ENCODE measurements around the gene AGBL3.
"Not testable (repeated sequence)": the region's sequence is repeated elsewhere in the genome, so short reads cannot be mapped to it uniquely, and the experiment has no call there.

Gene AGBL3

DNA sequence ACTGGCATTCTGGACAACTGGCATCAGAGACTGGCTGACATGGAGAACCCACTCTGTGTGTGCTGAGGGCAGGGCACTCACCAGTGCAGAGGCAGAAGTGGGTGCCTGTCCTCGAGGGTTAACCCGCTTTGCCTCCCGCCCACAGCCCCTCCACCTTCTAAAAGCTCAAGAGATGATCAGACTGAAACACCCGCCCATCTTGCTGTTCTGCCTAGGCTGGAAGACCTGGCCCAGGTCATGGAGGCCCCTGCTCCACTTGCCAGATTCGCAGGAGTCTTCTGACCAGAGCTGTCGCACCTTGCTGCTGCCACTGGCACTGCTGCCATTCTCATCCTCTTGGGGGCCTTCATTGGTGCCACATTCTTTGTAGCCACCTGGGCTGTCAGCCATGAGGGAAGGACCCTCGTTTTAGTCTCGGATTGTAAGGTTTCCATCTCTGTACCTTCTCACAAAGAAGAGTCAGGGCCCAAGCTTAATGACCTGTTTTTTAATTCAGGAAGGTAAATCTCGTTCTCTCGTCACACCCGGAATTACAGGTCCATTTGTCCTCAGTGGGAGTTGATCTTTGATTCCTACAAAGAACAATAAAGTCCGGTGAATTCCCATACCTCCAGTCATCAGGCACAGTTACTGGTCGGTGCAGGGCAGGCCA, 182.3 kb downstream of the AGBL3 start:
- DNase-seq (ENCODE audit: low spot score): no peak

DNA sequence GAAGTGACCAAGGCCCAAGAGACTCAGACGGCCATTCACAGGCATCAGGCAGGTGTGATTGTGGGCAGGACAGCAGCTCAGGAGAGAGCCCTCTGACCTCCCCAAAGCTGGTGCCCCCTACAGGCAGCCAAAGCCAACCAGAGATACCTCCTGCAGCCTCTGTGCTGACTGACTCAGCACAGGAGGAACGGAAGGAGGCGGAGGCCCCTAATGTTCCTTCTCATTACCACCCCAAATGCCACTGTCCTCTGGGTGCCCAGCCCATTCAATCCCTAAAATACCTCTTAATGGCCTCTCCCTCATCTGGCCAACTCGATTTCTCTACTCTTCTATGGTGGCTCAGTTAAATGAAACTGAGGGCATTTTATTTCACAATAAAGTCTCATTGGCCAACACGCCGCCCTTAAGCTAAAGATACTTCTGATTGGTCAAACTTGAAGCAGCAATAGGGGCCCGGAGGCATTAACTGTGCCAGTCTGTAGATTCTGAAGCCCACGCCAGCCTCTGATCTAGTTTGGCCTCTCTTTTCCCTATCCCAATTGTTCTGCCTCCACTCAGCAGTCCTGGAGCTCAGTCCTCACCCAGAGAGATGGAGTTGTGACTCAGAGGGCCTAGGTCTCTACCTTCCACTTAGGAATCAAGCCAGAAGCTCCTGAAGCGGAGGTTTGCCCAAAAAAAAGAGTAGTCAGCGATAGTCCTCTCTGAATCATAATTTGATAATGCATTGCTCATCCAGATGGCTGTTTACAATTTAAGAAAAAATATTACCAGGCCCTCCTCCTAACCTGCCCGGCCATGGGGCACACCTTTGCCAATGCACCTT, 183.0 kb downstream of the AGBL3 start:
- DNase-seq (ENCODE audit: low spot score): peak; percentile 81

DNA sequence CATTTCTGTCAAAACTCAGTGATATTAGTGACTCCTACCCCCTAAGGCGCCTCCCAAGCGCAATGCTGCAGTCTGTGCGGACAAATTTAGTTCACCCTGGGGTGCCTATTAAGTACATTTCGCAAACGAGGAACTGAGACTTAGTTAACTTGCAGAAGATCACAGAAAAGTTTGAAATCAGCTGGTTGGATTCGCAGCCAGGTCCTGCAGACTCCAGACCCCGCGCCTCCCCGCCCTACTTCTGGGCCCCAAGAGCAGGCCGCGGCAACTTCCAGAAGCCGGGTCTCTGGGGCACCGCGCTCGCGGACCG, 183.6 kb downstream of the AGBL3 start:
- DNase-seq (ENCODE audit: low spot score): no peak

DNA sequence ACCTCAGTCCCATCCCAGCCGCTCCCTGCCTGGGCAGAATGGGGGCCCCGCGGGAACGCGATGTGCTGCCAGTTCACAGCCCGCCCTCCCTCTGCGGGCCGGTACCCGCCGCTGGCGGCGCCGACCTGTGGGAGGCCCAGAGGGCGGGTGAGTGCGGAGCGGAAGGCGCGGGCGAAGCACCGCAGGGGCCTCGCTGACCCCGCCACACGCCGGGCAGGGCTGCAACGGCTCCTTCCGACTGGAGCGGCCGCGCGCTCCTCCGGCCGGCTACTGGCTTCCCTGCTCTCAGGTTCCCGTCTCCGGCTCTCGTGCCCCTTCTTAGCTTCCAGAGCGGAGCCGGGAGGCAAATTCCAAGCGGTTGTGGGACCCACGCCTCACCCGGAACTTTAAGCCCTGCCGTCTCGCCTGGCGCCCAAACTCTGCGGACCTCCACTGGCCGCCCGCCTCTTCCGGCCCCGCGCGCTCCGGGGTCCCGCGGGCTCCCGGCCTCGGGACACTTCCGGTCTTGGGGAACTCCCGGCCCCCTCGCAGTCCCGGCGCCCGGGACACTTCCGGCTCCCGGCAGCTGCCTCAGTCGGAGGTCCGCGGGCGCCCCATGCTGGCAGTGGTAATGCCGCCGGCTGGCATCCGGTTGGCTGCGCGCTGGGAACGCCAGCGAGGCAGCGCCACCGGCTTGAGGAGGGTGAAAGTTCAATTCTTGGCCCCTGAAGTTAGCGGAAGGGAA, 184.1 kb downstream of the AGBL3 start, which contains the start of gene CYREN:
Gene CYREN, minus strand, starts transcription at position 434 of the 724 bp plus-strand sequence. CDS start 1,785 bp downstream, outside the sequence.
- peak; percentile 92 for DNase-seq (ENCODE audit: low spot score)

DNA sequence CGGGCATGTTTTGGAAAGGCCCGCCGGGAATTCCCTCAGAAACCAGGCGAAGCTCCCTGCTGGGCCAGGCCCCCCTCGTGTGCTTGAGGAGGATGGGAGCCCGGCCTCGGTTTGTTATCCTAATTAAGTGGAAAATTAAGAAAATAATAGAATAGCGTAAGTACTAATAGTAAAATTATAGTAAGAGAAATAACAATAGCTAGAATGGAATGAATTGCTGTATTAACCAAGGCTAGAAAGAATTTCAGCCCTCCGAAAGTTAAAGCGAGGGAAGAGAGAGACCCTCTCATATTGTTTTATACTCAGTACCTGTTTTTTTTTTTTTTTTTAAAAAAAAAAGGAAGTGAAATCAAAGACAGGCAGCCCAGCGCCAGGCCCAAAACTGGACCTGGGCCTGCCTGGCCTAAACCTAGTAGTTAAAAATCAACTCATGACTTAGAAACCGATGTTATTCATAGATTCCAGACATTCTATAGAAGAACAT, 184.7 kb downstream of the AGBL3 start:
- DNase-seq (ENCODE audit: low spot score): not testable (repeated sequence)

DNA sequence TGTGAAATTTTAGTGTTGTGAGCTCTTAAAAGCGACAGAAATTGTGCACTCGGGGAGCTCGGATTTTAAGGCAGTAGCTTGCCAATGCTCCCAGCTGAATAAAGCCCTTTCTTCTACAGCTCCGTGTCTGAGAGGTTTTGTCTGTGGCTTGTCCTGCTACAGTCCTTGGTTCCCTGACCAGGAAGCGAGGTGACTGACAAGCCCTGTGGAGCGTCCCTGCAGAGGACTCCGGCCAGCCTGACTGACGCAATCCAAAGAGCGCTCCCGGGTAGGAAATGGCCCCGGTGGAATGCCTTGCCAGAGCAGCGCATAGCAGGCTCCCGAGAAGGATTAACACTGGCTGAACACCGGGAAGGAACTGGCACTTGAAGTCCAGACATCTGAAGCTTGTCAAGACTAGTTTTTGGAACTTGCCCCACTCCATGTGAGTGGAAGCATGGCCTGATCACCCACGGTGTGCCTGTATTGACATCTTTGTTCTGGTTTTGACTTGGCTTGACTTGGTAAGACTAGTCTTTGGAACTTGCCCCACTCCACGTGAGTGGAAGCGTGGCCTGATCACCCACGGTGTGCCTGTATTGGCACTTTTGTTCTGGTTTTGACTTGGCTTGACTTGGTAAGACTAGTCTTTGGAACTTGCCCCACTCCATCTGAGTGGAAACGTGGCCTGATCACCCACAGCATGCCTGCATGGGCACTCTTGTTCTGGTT, 185.4 kb downstream of the AGBL3 start:
- not testable (repeated sequence) for DNase-seq (ENCODE audit: low spot score)

DNA sequence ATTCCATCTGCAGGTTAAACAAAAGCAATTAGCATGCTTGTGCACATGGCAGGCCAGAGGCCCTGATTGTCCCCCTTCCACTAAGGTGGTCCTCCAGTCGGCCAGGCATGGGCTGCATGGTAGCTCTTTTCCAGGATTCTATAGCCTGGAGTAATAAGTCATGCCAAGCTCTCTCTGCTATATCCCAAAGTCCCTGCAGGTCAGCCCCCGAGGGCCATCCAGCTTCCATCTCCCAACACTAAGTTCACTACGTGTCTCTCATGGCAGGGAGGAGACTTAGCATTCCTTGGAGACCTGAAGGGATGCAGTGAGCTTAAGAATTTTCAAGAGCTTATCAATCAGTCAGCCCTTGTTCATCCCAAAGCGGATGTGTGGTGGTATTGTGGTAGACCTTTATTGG, 187.6 kb downstream of the AGBL3 start:
- not testable (repeated sequence) for DNase-seq (ENCODE audit: low spot score)

DNA sequence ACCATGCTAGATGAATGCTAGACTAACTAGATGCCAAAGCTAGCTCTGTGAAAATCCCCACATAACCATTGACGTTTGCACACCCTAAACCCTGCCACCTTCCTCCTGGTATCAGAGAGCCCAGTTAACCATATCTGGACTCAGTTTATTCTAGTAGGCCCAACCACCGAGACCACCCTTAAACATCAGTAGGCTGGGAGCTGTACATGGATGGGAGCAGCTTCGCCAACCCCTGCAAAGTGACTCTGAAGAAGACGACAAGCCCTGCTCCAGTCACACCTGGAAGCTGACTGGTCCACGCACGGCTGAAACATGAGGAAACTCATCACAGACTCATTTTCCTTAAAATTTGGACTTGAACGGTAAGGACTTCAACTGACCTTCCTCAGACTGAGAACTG, 188.6 kb downstream of the AGBL3 start:
- no peak for DNase-seq (ENCODE audit: low spot score)

DNA sequence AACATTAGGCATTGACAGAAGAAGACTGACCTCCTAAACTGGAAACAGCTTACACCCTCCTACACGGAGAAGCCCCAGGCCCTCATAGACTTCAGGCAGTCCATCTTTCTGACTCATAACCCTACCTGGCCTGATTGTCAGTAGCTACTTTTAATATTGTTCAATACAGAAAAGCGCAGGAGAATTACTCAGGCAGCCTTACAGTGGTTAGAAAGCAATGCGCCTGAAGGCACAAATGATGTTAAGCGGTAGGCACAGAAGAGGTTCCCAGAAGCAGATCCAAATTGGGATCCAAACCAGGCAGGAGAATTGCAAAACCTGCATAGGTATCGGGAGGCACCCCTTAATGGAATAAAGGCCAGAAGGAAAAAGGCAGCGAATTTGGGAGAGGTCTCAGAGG, 189.6 kb downstream of the AGBL3 start:
- no peak for DNase-seq (ENCODE audit: low spot score)

DNA sequence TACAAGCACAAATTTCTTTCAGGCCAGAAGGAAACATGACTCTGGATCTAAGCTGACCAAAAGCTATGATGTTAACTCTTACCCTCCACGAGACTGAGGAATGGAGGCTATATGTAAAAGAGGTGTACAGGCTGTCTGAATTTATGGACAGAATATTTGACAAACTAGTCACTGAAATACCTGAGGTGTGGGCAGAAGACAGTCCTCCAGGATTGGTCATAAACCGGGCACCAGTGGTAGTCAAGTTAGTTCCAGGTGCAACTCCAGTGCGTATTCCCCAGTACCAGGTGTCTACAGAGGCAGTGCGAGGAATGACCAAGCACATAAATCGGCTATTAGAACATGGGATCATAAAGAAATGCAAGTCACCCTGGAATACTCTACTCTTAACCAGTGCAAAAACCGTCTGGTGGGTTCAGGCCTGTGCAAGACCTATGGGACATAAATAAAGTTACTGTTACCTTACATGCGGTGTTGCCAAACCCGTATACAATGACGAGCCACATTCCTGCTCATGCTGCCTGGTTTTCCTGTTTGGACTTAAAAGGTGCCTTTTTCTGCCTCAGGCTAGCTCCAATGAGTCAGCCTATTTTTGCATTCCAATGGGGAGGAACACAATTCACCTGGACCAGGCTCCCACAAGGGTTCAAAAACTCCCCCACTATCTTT, 190.9 kb downstream of the AGBL3 start:
- DNase-seq (ENCODE audit: low spot score): no peak

DNA sequence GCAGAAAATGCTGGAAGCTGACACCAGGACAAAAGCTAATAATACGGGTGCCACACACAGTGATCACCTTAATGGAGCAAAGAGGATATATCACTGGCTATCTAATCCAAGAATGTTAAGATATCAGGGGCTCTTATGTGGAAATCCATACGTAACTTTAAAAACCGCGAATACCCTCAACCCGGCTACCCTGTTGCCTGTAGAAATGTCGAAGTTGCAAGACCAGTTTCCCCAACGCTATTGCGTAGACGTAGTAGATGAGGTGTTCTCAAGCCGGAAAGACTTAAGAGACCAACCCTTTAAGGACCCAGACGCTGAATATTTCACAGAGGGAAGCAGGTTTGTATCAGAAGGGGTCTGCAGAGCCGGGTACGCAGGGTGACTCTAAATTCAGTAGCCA, 192.1 kb downstream of the AGBL3 start:
- DNase-seq (ENCODE audit: low spot score): no peak

DNA sequence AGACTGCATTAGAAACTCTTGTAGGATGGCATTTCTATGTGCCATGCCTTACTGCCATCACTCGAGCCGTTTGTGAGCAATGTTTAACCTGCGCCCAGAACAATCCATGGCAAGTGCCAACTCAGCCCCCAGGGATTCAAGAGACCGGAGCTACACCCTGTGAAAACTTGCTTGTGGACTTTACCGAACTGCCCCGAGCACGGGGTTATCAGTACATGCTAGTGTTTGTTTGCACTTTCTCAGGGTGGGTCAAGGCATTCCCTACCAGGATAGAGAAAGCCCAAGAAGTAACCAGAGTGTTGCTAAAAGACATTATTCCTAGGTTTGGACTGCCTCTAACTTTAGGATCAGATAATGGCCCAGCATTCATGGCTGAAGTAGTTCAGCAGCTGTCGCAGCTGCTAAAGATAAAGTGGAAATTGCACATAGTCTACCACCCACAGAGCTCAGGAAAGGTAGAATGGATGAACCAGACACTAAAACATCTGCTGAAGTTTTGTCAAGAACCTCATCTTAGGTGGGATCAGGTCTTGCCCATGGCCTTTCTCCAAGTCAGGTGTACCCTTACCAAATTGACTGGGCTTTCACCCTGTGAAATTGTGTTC, 193.1 kb downstream of the AGBL3 start:
- DNase-seq (ENCODE audit: low spot score): no peak

DNA sequence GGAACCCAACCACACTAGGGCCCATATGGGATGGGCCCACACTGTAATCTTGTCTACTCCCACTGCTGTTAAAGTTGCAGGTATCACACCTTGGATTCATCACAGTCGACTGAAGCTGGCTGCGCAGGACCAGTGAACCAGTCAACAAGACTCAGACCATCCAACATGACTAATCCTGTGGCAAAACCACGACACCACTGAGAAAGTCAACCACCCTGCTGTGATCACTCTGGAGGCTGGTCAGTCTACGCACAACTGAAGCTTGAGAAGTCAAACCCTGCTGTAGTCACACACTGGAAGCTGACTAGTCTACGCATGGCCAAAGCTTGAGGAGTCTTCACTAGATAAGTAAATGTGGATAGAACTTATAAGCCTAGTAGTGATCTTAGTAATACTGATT, 193.8 kb downstream of the AGBL3 start:
- no peak for DNase-seq (ENCODE audit: low spot score)

DNA sequence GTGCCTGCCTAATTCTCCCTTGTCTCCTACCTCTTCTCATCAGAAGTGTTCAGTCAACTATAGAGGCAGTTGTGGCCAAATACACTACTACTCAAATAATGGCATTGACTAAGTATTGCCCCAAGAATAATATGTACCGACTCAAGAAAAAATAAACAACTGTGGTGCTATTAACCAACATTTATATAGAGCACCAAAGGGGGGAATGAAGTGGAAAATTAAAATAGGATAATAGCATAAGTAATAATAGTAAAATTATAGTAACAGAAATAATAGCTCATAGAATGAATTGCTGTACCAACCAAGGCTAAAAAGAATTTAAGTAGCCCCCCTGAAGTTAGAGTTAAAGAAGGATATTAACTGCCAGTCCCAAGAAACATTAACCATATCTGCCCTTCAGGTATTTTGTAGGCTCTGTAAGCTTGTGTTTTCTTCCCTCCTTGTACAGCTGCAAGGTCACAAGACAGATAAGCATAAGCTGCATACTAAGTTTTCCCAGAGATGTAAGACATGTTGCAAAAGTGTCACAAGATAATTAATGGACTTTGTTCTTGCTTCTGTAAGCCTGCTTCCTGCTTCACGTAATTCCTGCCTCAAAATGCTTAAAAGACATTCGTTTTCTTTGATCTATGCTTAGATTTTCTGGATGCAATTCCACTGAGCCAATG, 195.1 kb downstream of the AGBL3 start:
- DNase-seq (ENCODE audit: low spot score): no peak

DNA sequence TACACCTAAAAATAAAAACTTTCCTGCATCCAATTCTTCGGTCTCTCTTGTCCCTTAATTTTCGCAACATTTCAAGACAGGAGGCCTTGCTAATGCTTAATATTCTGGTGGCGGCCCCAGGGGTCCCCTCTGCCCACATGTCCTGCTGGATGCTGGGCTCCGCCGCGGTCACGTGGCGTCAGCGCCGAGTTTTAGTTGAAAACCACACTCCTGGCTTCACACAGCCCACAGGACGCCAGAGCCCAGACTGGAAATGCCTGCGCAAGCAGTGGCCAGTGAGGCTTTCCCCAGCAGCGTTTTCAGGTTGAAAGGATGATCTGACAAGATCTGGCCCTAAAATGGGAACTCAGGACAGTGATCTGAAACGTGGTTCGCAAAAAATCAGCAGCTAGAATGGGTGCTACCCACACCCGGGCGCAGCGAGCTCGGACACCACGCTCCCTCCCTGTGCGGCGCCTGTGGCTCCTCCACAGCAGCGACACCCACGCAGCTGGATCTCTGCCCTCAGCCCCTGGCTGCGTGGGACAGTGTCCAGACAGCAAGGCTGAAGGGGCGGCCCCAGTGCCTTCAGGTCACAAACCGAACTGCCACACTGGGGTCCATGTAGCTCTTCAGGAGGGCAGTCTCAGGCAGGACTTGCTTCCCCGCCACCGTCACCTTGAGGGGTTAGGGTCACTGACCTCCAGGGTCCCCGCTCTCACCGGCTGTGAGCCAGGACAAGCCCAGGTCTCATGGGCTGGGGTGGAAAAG, 195.8 kb downstream of the AGBL3 start:
- DNase-seq (ENCODE audit: low spot score): no peak

DNA sequence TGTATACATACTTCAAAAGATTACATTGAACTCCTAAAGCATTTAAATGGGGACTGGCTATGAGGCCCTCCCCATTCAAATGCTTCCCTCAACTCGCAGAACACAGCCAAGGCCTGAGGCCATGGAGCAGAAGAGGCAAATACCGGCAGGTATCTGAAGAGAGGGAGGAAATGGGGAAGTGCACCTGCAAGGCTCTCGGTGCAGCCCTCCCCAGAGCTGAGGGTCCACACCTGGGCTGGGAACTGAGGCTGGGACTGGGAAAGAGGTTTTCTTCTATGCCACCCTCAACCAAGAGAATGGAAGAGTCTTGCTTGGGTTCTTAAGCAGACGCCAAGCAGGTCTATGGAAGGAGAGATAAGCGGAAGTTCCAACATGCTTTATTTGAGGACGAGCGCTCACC, 197.2 kb downstream of the AGBL3 start:
- no peak for DNase-seq (ENCODE audit: low spot score)

DNA sequence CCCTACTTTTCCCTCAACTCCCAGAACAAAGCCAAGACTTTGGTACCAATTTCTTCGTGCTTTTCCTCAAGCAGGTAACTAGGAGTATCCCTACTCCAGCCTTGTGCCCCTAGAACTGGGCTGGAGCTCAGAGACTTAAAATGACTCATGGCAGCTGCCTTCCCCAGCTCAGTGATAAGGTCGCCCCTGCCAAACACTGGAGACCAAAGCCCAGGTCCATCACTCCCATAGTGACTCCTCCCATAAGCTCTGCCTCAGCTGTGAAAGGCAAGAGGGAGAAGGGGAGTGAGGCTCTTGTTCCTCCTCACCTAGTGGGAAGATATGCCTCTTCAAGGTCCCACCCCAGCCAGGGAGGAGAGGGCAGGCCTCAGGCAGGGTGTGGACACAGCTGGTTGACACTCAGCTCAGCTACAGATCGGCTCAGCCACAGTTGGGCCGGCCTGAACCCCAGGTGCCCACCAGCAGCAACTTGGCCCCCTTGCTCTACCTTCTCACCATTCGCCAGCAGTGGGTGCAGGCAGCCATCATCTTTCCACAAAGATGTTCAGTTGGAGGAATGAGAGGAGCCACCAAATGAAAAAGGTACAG, 198.0 kb downstream of the AGBL3 start:
- no peak for DNase-seq (ENCODE audit: low spot score)
